Epithelial cell of proximal tubule (primary cell): ENCODE data around the gene ZNF552. TPM values are rescaled to one million over a fixed set of nuclear protein-coding genes. Genes with fewer than 3 reads are reported as not detected.
A peak's percentile ranks its signal among the peaks of the same experiment; 100 is the strongest.

Source experiments
- DNase-seq: peaks from one replicate; pipeline ENCODE4 v3.0.0-alpha.2; 2011; ENCODE audit warnings: low read depth
- H3K4me3 ChIP-seq: 2 replicates; pipeline ENCODE4 v1.5.1; 2011; ENCODE audit warnings: low read depth, mild to moderate bottlenecking, low read length
- CTCF ChIP-seq: conservative IDR thresholded peaks from 2 replicates; pipeline ENCODE4 v1.5.1; 2012; ENCODE audit warnings: low read depth, mild to moderate bottlenecking, low read length
- total RNA-seq: library from RNA; depleted of rRNA; stranded (reverse); fragments of >200 nt; gene quantifications from 2 replicates; pipeline ENCODE4 v1.2.3, GENCODE V29; 2015

Gene ZNF552
- total RNA-seq, 1 donor from 2014 or later = 7.0 TPM

- TF ChIP-seq CTCF = no peak
These were observed 43.3 kb downstream of the ZNF552 start for GRCh38 chr19:57771417-57771816.

GRCh38 chr19:57769345-57770131, 45.2 kb downstream of the ZNF552 start, which contains the start of gene ZNF586:
Gene ZNF586 (plus strand): TSS chr19:57769676. CDS start chr19:57769843, 167 bp downstream.
- no peak for TF ChIP-seq CTCF
- peak; percentile 52 for DNase-seq

More at GRCh38 chr19:57771417-57771816, 43.3 kb downstream of the ZNF552 start:
- no peak overlapping the region for H3K4me3 ChIP-seq
- no peak for DNase-seq

GRCh38 chr19:57759096-57759495, 55.6 kb downstream of the ZNF552 start:
- H3K4me3 ChIP-seq = no peak overlapping the region
- no peak for DNase-seq
- TF ChIP-seq CTCF = no peak

More at GRCh38 chr19:57769345-57770131, 45.2 kb downstream of the ZNF552 start, which contains the start of gene ZNF586:
- peak within 1 kb of the TSS; percentile 82 for H3K4me3 ChIP-seq

GRCh38 chr19:57757941-57758340, 56.8 kb downstream of the ZNF552 start:
- no peak for DNase-seq
- no peak overlapping the region for H3K4me3 ChIP-seq
- no peak for TF ChIP-seq CTCF

Other genes starting within 250 kb of the ZNF552 start
- gene ZNF416, start 236.0 kb downstream of the ZNF552 start, total RNA-seq = 2.0 and 3.8 TPM in 2 replicates
- 3.6 and 4.8 TPM in 2 replicates for gene ZIK1, start 230.8 kb downstream of the ZNF552 start, total RNA-seq
- 5.4 and 10.3 TPM in 2 replicates for gene ZNF530, start 215.0 kb downstream of the ZNF552 start, total RNA-seq
- gene ZNF134, start 200.7 kb downstream of the ZNF552 start, total RNA-seq = 11.9 and 16.8 TPM in 2 replicates
- gene ZNF211, start 181.7 kb downstream of the ZNF552 start, total RNA-seq = 2.7 and 6.6 TPM in 2 replicates
- gene ZSCAN4, start 146.0 kb downstream of the ZNF552 start, total RNA-seq = not detected in 2 replicates
- 1.8 and 8.0 TPM in 2 replicates for gene ZNF551, start 132.9 kb downstream of the ZNF552 start, total RNA-seq
- gene ZNF154, start 105.7 kb downstream of the ZNF552 start, total RNA-seq = 1.4 and 2.1 TPM in 2 replicates
- 1.3 and 3.0 TPM in 2 replicates for gene ZNF671, start 87.3 kb downstream of the ZNF552 start, total RNA-seq
- gene ZNF776, start 68.1 kb downstream of the ZNF552 start, total RNA-seq = 8.6 and 9.0 TPM in 2 replicates
- gene ZNF586, start 45.2 kb downstream of the ZNF552 start, total RNA-seq = 6.7 and 6.9 TPM in 2 replicates
- gene ZNF587B, start 15.4 kb upstream of the ZNF552 start, total RNA-seq = 11.3 and 14.7 TPM in 2 replicates
- 14.4 and 16.6 TPM in 2 replicates for gene ZNF587, start 34.9 kb upstream of the ZNF552 start, total RNA-seq
- 9.3 and 16.9 TPM in 2 replicates for gene ZNF814, start 74.1 kb upstream of the ZNF552 start, total RNA-seq
- gene ZNF417, start 101.7 kb upstream of the ZNF552 start, total RNA-seq = 4.4 and 6.3 TPM in 2 replicates
- gene ZNF418, start 120.5 kb upstream of the ZNF552 start, total RNA-seq = 1.3 and 1.5 TPM in 2 replicates
- gene ZNF256, start 132.8 kb upstream of the ZNF552 start, total RNA-seq = 1.5 and 2.9 TPM in 2 replicates
- not detected in 2 replicates for gene C19orf18, start 159.6 kb upstream of the ZNF552 start, total RNA-seq
- 6.2 and 23.6 TPM in 2 replicates for gene ZNF606, start 187.9 kb upstream of the ZNF552 start, total RNA-seq
- 0.22 and 0.69 TPM in 2 replicates for gene ZSCAN1, start 219.1 kb upstream of the ZNF552 start, total RNA-seq
- 1.7 and 3.5 TPM in 2 replicates for gene ZNF135, start 244.4 kb upstream of the ZNF552 start, total RNA-seq